GM03348 (cell line): ENCODE results near the gene MAP4.
"Not testable (repeated sequence)": the region's sequence is repeated elsewhere in the genome, so short reads cannot be mapped to it uniquely, and the experiment has no call there.

ENCODE experiments used
- DNase-seq: peaks from one replicate; pipeline ENCODE4 v3.0.0; 2012; ENCODE audit warnings: low spot score

MAP4 gene

GRCh38 chr3:48015431-48016180, 610 bp downstream of the MAP4 start:
- DNase-seq, result no peak

GRCh38 chr3:48014358-48014757, 1.9 kb downstream of the MAP4 start:
- DNase-seq, result no peak

GRCh38 chr3:48013288-48013980, 2.8 kb downstream of the MAP4 start:
- peak; percentile 44 for DNase-seq

- DNase-seq, result no peak
These were observed 3.6 kb downstream of the MAP4 start for GRCh38 chr3:48012659-48013058.

- DNase-seq, result not testable (repeated sequence)
These were observed 8.2 kb downstream of the MAP4 start for GRCh38 chr3:48008066-48008465.

GRCh38 chr3:48007361-48007760, 8.9 kb downstream of the MAP4 start:
- not testable (repeated sequence) for DNase-seq

GRCh38 chr3:48006794-48007193, 9.4 kb downstream of the MAP4 start:
- DNase-seq, result not testable (repeated sequence)

GRCh38 chr3:48004694-48005093, 11.5 kb downstream of the MAP4 start:
- DNase-seq, result no peak

- no peak for DNase-seq
These were observed 13.4 kb downstream of the MAP4 start for GRCh38 chr3:48002787-48003186.

GRCh38 chr3:48001991-48002390, 14.2 kb downstream of the MAP4 start:
- DNase-seq, result no peak

GRCh38 chr3:48000212-48000611, 16.0 kb downstream of the MAP4 start:
- DNase-seq, result no peak

- no peak for DNase-seq
These were observed 19.8 kb downstream of the MAP4 start for GRCh38 chr3:47996440-47996839.

GRCh38 chr3:47994180-47994579, 22.0 kb downstream of the MAP4 start:
- DNase-seq, result no peak

GRCh38 chr3:47991341-47991740, 24.9 kb downstream of the MAP4 start:
- DNase-seq, result no peak

GRCh38 chr3:47989981-47990440, 26.2 kb downstream of the MAP4 start:
- peak; percentile 89 for DNase-seq

- peak; percentile 23 for DNase-seq
These were observed 30.8 kb downstream of the MAP4 start for GRCh38 chr3:47985381-47985780.

GRCh38 chr3:47984075-47984728, 32.0 kb downstream of the MAP4 start:
- peak; percentile 38 for DNase-seq

GRCh38 chr3:47980795-47981194, 35.4 kb downstream of the MAP4 start:
- no peak for DNase-seq

- no peak for DNase-seq
These were observed 37.1 kb downstream of the MAP4 start for GRCh38 chr3:47979070-47979469.

GRCh38 chr3:47978386-47978785, 37.8 kb downstream of the MAP4 start:
- DNase-seq, result no peak

- DNase-seq, result no peak
These were observed 40.0 kb downstream of the MAP4 start for GRCh38 chr3:47976135-47976732.

GRCh38 chr3:47974974-47975470, 41.2 kb downstream of the MAP4 start:
- DNase-seq, result no peak
